Measurements from ENCODE around the gene RNU6-9.

Gene RNU6-9

DNA sequence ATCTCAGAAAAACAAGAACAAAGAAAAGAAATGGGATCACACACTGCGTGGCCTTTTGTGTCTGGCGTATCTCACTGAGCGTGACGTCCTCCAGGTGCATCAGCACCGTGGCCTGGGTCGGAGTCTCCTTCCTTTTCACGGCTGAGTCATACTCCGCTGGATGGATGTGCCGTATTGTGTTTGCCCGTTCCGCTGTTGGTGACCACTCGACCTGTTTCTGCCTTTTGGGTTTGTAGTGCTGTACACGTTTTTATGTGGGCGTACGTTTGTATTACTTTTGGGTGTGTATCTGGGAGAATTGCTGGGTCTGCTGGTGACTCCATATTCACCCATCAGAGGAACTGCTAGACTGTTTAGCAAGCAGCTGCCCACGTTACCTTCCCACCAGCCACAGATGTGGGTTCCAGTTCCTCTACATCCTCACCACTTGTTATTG is 44.0 kb downstream of the RNU6-9 start:
- peak; percentile 62 for DNase-seq

DNA sequence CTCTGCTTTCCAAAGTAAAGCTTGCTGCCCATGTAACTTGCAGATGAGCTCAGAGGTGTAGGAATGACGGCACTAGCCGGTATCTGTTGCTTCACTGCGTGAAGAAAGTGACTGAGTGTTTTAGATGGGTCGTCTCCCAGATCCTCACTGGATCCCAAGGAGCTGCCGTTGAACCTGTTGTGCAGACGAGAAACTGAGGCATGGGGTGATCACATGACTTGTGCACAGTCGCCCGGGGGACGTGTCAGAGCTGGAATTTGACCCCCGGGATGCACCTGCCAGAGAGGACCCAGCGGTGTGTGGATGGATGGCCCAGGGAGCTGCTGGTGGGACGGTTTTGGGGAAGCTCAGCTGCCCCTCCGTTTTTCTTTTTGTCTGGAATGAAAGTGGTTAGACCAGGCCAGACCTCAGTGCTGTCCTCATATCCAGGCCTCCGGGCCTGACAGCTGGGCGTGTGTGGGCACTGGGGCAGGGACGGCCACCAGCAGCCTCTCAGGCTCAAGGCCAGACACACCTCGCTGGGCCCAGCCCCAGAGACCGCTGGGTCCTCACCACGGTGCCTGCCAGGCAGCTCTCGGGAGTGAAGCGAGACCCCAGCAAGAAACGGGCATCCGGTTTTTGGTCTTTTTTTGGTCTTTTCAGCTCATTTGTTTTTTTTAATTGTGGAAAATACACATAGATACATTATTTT is 45.1 kb downstream of the RNU6-9 start:
- DNase-seq = no peak

DNA sequence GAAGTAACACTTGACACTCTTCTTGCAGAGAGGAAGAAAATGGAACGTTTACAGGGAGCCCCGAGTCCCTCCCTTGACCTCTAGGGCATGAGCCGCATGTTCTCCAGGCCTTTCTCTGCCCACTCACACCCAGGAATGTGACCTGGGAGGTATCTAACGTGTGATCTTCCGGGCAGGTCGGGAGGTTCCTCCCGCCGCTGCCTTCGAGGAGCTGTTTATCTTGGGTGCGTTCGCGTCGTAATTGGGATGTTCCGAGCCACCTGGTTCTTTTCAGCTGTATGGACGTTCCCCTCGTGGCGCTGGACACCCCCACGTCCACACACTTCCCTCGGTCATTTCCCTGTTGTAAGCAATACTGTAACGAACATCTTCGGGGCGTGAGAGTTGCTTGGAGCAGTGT is 46.2 kb downstream of the RNU6-9 start:
- DNase-seq = no peak

DNA sequence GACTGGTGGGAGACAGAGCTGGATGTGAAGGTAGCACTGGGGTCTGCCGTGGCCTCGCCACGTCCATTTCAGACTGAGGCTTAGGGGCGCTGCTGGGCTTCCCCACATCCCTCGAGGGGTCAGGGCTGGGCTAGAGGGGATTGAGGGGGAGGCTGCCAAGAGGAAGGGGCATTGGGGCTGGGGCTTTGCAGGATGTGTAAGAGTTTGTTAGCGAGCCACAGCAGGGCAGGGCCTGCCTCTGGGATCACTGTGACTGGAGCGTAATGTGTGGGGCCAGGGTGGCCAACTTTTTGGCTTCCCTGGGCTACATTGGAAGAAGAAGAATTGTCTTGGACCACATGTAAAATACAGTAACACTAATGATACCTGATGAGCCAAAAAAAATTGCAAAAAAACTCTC is 46.6 kb downstream of the RNU6-9 start:
- no peak for DNase-seq

DNA sequence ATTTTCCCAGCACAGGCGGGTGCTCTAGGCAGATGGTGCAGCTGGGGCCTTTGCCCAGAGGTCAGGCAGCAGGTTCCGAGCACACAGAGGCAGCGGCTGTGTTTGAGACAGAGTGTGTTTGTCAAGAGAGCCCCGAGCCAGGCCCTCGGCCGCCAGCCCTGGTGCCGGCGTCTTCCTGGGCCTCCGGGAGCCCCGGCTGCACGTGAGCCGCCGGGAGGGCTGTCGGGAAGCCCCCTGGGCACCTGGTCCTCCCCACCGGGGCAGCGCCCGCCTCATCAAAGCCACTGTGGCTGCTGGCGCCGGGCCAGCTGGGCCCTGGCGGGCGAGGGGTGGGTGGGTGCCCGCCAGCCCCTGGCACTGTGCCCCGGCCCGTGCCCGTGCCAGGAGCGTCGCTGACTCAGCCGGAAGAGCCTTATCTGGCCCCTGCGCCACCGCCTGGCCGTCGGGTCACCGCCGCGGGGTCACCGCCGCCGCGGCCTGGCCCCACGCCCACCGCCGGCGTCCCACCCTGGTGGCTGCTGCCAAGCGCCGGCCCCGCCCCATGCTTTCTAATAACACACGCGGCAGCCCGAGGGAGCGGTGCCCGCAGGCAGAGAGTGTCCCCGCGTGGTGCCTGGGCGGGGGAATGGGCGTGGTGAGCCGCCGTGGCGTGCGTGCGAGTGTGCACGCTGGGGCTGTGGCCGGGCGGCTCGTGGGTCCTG is 47.5 kb downstream of the RNU6-9 start:
- peak; percentile 73 for DNase-seq

DNA sequence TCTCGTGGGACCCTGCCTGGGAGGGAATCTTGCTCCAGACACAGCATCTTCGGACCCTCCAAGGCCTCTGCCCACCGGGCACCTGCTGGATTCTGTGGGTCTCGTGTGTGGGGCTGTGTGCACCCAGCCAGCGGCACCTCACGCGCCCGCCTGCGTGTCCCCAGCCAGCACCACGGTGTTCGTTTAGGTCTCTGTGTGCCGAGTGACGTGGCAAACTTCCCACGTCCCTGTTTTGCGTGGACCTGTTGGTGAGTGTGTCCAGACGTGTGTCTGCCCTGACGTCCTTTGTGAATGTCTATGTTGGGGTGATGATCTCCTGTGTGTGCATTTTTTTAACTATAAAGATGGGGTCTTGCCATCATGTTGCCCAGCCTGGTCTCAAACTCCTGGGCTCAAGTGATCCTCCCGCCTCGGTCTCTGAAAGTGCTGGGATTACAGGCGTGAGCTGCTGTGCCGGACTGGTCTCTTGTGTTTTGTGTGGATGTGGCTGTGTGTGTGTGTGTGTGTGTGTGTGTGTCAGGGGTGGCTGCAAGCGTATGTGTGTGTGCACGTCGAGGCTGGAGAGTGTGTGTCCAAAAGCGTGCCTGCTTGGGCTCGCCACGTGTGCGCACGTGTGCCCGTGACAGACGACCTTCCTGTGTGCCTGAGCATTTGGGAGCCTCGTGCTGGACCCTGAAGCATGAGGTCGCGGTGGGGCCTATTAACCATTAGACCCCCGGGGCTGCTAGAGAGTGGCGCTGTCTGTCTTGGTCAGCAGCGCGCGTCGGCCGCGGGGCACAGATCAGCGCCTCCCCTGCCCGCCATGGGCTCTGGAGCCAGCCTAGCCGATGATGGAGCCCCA is 48.2 kb downstream of the RNU6-9 start:
- no peak for DNase-seq

DNA sequence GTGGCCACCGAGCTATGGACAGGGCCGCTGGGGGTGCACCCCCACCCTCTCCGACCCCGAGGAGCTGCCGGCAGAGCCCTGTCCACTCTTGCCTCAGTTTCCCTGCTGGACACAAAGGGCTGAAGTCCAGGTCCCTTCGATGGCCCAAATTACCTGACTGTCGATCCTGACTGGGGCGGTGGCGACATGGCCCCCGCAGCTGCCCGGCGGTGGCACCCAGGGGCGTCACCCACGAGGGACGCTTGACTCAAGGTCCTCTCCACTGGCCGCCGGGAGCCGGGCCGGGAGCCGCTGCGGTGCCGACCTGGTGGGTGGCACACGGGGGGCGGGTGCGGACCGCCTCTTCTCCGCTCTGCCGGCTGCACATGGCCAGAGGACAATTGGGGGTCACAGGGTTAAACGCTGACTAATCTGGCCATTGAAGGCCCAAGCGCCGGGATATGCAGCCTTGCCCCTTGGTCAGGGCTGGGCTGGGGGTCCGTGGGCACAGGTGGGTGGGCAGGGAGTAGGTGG is 48.9 kb downstream of the RNU6-9 start:
- DNase-seq = no peak
